Colonic mucosa (tissue), 4 donors: ENCODE results near the gene USO1. TPM values are rescaled to one million over a fixed set of nuclear protein-coding genes. Genes with fewer than 3 reads are reported as not detected.

ENCODE experiments used
- DNase-seq: peaks from one replicate; pipeline ENCODE4 v3.0.0-alpha.2; 2020
- H3K27ac ChIP-seq: fragments of 200-600 bp; one replicate; pipeline ENCODE4 v1.8.0; 2021
- H3K27me3 ChIP-seq: fragments of 200-600 bp; one replicate; pipeline ENCODE4 v1.8.0; 2021
- H3K36me3 ChIP-seq: fragments of 200-600 bp; one replicate; pipeline ENCODE4 v1.8.0; 2021
- H3K4me1 ChIP-seq: fragments of 200-600 bp; one replicate; pipeline ENCODE4 v1.8.0; 2021; ENCODE audit warnings: mild to moderate bottlenecking
- H3K4me3 ChIP-seq: fragments of 200-600 bp; one replicate; pipeline ENCODE4 v1.8.0; 2021
- H3K9ac ChIP-seq, 2 donors: one replicate each; pipeline ENCODE4 v1.7.0; 2013; ENCODE audit warnings: control low read depth in 2 of 2, low read depth in 2 of 2, low read length in 2 of 2
- H3K9me3 ChIP-seq: fragments of 200-600 bp; one replicate; pipeline ENCODE4 v1.8.0; 2021
- intact Hi-C: fragments of 100-400 bp; cut with DNase I; formaldehyde crosslinking; loops from one replicate; pipeline ENCODE4 v1.14.1; 2022
- total RNA-seq, 2 donors: library from RNA; stranded (reverse); fragmentation: NEBNext Ultra II Directional in 1 of 2; extraction: Animal tissue kit (Norgen Biotek cat#: 25700) in 1 of 2; gene quantifications; one replicate each; pipeline ENCODE4 v1.2.1, GENCODE V29; 2021
- TF ChIP-seq, protein P1 (sequence below): fragments of 200-600 bp; IDR thresholded peaks from one replicate; pipeline ENCODE4 v1.8.0; 2022; ENCODE audit warnings: antibody characterized with exemption, mild to moderate bottlenecking
- donor health status: healthy.
- donor health status: DM: no; HTN: no; CAD: no.
- donor health status: DM: no; HTN: no; CAD: no.

Gene USO1
- total RNA-seq, 2 donors from 2014 or later: 54.7 to 63.0 TPM

- H3K4me1 ChIP-seq: no peaks in the 10 kb centered on the region
- H3K4me3 ChIP-seq: no peak overlapping the region
- intact Hi-C loops: no loop called here
- no peak overlapping the region for H3K27ac ChIP-seq
- H3K27me3 ChIP-seq: no peaks in the 10 kb centered on the region
- no peak for DNase-seq
- TF ChIP-seq, protein P1, sequence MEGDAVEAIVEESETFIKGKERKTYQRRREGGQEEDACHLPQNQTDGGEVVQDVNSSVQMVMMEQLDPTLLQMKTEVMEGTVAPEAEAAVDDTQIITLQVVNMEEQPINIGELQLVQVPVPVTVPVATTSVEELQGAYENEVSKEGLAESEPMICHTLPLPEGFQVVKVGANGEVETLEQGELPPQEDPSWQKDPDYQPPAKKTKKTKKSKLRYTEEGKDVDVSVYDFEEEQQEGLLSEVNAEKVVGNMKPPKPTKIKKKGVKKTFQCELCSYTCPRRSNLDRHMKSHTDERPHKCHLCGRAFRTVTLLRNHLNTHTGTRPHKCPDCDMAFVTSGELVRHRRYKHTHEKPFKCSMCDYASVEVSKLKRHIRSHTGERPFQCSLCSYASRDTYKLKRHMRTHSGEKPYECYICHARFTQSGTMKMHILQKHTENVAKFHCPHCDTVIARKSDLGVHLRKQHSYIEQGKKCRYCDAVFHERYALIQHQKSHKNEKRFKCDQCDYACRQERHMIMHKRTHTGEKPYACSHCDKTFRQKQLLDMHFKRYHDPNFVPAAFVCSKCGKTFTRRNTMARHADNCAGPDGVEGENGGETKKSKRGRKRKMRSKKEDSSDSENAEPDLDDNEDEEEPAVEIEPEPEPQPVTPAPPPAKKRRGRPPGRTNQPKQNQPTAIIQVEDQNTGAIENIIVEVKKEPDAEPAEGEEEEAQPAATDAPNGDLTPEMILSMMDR: no peak
- H3K9me3 ChIP-seq: no peaks in the 10 kb centered on the region
- peaks cover 13% of the 10 kb centered on the region for H3K36me3 ChIP-seq
- no peak overlapping the region for H3K9ac ChIP-seq
Measured at GRCh38 chr4:75779105-75779757, 54.9 kb downstream of the USO1 start.

DNA sequence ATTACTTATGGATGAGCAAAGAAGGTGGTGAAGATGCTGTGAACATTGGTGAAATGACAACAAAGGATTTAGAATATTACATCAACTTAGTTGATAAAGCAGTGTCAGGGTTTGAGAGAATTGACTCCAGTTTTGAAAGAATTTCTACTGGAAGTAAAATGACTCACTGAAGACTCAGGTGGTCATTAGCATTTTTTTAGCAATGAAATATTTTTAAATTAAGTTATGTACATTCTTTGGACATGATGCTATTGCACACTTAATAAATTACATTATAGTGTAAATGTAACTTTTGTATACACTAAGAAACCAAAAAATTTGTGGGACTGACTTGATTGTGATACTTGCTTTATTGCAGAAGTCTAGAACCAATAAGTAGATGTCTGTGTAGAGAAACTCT is 56.9 kb downstream of the USO1 start:
- no peak overlapping the region for H3K4me3 ChIP-seq
- no peaks in the 10 kb centered on the region for H3K4me1 ChIP-seq
- H3K9me3 ChIP-seq: no peaks in the 10 kb centered on the region
- intact Hi-C loops: no loop called here
- H3K27me3 ChIP-seq: no peaks in the 10 kb centered on the region
- no peak overlapping the region for H3K9ac ChIP-seq
- TF ChIP-seq, protein P1: no peak
- H3K36me3 ChIP-seq: peaks cover 3% of the 10 kb centered on the region
- no peak overlapping the region for H3K27ac ChIP-seq
- no peak for DNase-seq

- no peak for DNase-seq
- H3K4me1 ChIP-seq: no peaks in the 10 kb centered on the region
- H3K36me3 ChIP-seq: no peaks in the 10 kb centered on the region
- H3K9me3 ChIP-seq: no peaks in the 10 kb centered on the region
- intact Hi-C loops: no loop called here
- no peak overlapping the region for H3K9ac ChIP-seq
- no peak overlapping the region for H3K4me3 ChIP-seq
- TF ChIP-seq, protein P1: no peak
- no peak overlapping the region for H3K27ac ChIP-seq
- no peaks in the 10 kb centered on the region for H3K27me3 ChIP-seq
Measured at GRCh38 chr4:75786526-75786925, 62.1 kb downstream of the USO1 start.

DNA sequence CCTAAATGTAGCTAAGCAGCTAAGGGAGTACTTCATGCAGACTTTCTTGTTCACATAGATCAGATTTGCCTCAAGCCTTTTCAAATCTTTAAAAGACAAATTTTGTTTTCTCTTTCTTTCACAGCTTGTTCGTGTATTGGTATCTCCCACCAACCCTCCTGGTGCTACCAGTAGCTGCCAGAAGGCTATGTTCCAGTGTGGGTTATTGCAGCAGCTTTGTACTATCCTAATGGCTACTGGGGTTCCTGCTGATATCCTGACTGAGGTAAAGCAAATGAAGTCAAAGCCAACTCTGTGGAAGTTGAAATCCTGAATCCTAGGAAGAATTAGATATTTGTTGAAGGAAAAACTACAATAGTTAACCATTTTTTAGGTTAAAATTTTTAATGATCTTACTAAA is 62.6 kb downstream of the USO1 start:
- Histone ChIP-seq H3K9ac (no peak overlapping the region), H3K9me3 (no peaks in the 10 kb centered on the region), H3K27me3 (no peaks in the 10 kb centered on the region), H3K27ac (no peak overlapping the region), H3K4me3 (no peak overlapping the region), H3K36me3 (no peaks in the 10 kb centered on the region), H3K4me1 (no peaks in the 10 kb centered on the region)
- TF ChIP-seq, protein P1: no peak
- intact Hi-C loops: no loop called here
- DNase-seq: no peak

DNA sequence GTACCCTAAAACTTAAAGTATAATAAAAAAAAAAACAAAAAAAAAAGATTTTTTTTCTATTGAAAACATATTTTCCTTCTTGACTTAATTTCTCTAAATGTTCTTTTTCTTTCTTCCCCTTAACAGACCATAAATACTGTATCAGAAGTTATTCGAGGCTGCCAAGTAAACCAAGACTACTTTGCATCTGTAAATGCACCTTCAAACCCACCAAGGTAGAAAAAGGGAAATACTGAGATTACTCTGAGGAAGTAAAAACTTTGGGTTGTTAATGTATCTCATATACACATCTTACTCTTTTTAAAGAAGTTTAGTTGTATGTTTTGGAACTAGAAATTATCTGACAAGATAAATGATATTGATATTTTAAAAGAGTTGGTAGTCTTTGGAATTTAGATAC is 65.6 kb downstream of the USO1 start:
- H3K4me3 ChIP-seq: no peak overlapping the region
- H3K9me3 ChIP-seq: no peaks in the 10 kb centered on the region
- TF ChIP-seq, protein P1: no peak
- no peak overlapping the region for H3K27ac ChIP-seq
- no peaks in the 10 kb centered on the region for H3K4me1 ChIP-seq
- H3K9ac ChIP-seq: no peak overlapping the region
- DNase-seq: no peak
- intact Hi-C loops: no loop called here
- no peaks in the 10 kb centered on the region for H3K36me3 ChIP-seq
- no peaks in the 10 kb centered on the region for H3K27me3 ChIP-seq
